Tibial artery (tissue), 4 donors: Measurements from ENCODE around the gene FAM200B.

Experiments
- DNase-seq, 2 donors: peaks; one replicate each; pipeline ENCODE4 v3.0.0-alpha.2; 2019
- H3K27ac ChIP-seq, 2 donors: fragments of 200-600 bp; sonication (generic) in 1 of 2; 1 replicate in 1 of 2; 2 replicates in 1 of 2; pipeline ENCODE4 v1.5.1; 2018 to 2019; ENCODE audit warnings: mild to moderate bottlenecking in 1 of 2
- H3K27me3 ChIP-seq, 2 donors: fragments of 200-600 bp; sonication (generic) in 1 of 2; one replicate each; pipeline versions ENCODE4 v1.5.1 to v1.6.0; 2016 to 2019
- H3K36me3 ChIP-seq, 3 donors: fragments of 200-600 bp; sonication (generic) in 2 of 3; one replicate each; pipeline ENCODE4 v1.5.1; 2016 to 2019; ENCODE audit warnings: mild to moderate bottlenecking in 2 of 3
- H3K4me1 ChIP-seq, 4 donors: fragments of 200-600 bp; sonication (generic) in 2 of 4; 1 replicate in 3 of 4; 2 replicates in 1 of 4; pipeline ENCODE4 v1.5.1; 2016 to 2019
- H3K4me3 ChIP-seq, 2 donors: fragments of 200-600 bp; sonication (generic) in 1 of 2; 1 replicate in 1 of 2; 2 replicates in 1 of 2; pipeline ENCODE4 v1.5.1; 2018 to 2019; ENCODE audit warnings: mild to moderate bottlenecking in 2 of 2
- H3K9me3 ChIP-seq, 3 donors: fragments of 200-600 bp; sonication (generic) in 1 of 3; one replicate each; pipeline ENCODE4 v1.5.1; 2016 to 2019
- intact Hi-C: fragments of 100-400 bp; cut with DNase I; formaldehyde crosslinking; loops from one replicate; pipeline ENCODE4 v1.15.0; 2023; ENCODE audit warnings: low total_unique reads
- TF ChIP-seq, protein P1 (sequence below), 2 experiments: fragments of 200-600 bp in 1 of 2; fragments of 450-650 bp in 1 of 2; IDR thresholded peaks; one replicate each; pipeline ENCODE4 v1.5.1; 2017 to 2019; ENCODE audit warnings: antibody characterized with exemption in 2 of 2, mild to moderate bottlenecking in 1 of 2, moderate library complexity in 1 of 2

FAM200B gene

DNA sequence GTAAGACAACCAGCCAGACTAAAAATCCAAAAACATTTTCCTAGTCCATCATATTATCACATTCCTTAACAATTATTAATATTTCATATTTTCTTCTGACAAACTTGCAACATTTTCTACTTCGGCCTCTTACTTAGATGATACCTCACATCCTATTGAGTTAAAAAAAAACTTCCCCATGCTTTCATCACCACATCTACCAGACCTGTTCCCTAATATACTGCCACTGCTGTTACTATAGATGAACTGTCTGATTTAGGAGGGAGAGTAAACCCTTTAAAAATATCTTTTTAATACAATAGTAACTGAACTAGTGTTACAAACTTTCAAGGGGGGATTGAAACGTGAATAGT lies 1.5 kb downstream of the FAM200B start:
- no peaks in the 10 kb centered on the region for H3K27me3 ChIP-seq
- no peaks in the 10 kb centered on the region for H3K9me3 ChIP-seq
- TF ChIP-seq, protein P1, sequence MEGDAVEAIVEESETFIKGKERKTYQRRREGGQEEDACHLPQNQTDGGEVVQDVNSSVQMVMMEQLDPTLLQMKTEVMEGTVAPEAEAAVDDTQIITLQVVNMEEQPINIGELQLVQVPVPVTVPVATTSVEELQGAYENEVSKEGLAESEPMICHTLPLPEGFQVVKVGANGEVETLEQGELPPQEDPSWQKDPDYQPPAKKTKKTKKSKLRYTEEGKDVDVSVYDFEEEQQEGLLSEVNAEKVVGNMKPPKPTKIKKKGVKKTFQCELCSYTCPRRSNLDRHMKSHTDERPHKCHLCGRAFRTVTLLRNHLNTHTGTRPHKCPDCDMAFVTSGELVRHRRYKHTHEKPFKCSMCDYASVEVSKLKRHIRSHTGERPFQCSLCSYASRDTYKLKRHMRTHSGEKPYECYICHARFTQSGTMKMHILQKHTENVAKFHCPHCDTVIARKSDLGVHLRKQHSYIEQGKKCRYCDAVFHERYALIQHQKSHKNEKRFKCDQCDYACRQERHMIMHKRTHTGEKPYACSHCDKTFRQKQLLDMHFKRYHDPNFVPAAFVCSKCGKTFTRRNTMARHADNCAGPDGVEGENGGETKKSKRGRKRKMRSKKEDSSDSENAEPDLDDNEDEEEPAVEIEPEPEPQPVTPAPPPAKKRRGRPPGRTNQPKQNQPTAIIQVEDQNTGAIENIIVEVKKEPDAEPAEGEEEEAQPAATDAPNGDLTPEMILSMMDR (IDR thresholded peaks at IDR 0.05) = no peak
- H3K27ac ChIP-seq = peak overlapping the region in 1 of 2 donors; percentile 91
- intact Hi-C loops = loop anchor here (1.0 kb wide), 1 partner anchor 9 kb away; no protein-coding TSS in a partner anchor
- no peak for DNase-seq
- peak overlapping the region in 1 of 2 donors; percentile 80 for H3K4me3 ChIP-seq
- H3K36me3 ChIP-seq = peaks cover 8 to 14% (median 14%) of the 10 kb centered on the region in 3 donors
- peaks cover 0 to 26% (median 15%) of the 10 kb centered on the region in 4 donors for H3K4me1 ChIP-seq

DNA sequence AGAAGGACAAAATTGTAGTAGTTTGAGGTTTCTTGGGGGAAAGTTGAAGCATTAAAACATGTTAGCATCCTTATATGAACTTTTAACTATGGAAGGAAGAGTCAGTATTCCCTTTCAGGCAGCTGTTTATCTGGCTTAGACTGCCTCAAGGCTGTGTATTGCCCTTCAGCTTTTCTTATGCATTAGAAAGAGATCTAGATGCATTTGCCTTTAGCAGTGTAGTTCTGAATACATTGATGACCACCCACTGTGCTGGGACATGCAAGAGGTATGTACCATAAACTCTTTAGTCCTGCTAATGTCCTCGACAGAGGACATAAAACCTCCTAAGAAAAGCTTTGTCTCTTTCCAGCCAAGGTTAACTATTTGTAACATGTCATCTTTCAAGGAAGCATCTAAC lies 2.9 kb downstream of the FAM200B start:
- Histone ChIP-seq H3K36me3 (peaks cover 14 to 19% (median 14%) of the 10 kb centered on the region in 3 donors), H3K4me3 (no peak overlapping the region), H3K4me1 (peaks cover 0 to 29% (median 16%) of the 10 kb centered on the region in 4 donors), H3K9me3 (no peaks in the 10 kb centered on the region), H3K27ac (no peak overlapping the region), H3K27me3 (no peaks in the 10 kb centered on the region)
- TF ChIP-seq, protein P1 (IDR thresholded peaks at IDR 0.05) = no peak
- DNase-seq = no peak
- intact Hi-C loops = no loop called here

DNA sequence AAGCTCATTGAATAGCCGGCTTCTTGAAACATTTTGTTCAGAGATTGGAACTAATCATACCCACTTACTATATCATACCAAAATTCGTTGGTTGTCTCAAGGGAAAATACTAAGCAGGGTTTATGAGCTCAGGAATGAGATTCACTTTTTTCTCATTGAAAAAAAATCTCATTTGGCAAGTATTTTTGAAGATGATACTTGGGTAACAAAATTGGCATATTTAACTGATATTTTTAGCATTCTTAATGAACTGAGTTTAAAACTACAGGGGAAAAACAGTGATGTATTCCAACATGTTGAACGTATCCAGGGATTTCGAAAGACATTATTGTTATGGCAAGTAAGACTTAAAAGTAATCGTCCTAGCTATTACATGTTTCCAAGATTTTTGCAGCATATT lies 6.4 kb downstream of the FAM200B start:
- Histone ChIP-seq H3K4me1 (peaks cover 0 to 40% (median 9%) of the 10 kb centered on the region in 4 donors), H3K4me3 (no peak overlapping the region), H3K9me3 (no peaks in the 10 kb centered on the region), H3K27ac (no peak overlapping the region), H3K36me3 (peaks cover 14 to 20% (median 14%) of the 10 kb centered on the region in 3 donors), H3K27me3 (no peaks in the 10 kb centered on the region)
- intact Hi-C loops = no loop called here
- DNase-seq = no peak
- TF ChIP-seq, protein P1 (IDR thresholded peaks at IDR 0.05) = no peak

- peaks cover 0 to 27% (median 6%) of the 10 kb centered on the region in 4 donors for H3K4me1 ChIP-seq
- no peak overlapping the region for H3K27ac ChIP-seq
- TF ChIP-seq, protein P1 (IDR thresholded peaks at IDR 0.05) = no peak
- no peak overlapping the region for H3K4me3 ChIP-seq
- peaks cover 14 to 20% (median 14%) of the 10 kb centered on the region in 3 donors for H3K36me3 ChIP-seq
- no peak for DNase-seq
- intact Hi-C loops = no loop called here
- no peaks in the 10 kb centered on the region for H3K9me3 ChIP-seq
- H3K27me3 ChIP-seq = no peaks in the 10 kb centered on the region
Measured at GRCh38 chr4:15689540-15689939, 7.9 kb downstream of the FAM200B start.

DNA sequence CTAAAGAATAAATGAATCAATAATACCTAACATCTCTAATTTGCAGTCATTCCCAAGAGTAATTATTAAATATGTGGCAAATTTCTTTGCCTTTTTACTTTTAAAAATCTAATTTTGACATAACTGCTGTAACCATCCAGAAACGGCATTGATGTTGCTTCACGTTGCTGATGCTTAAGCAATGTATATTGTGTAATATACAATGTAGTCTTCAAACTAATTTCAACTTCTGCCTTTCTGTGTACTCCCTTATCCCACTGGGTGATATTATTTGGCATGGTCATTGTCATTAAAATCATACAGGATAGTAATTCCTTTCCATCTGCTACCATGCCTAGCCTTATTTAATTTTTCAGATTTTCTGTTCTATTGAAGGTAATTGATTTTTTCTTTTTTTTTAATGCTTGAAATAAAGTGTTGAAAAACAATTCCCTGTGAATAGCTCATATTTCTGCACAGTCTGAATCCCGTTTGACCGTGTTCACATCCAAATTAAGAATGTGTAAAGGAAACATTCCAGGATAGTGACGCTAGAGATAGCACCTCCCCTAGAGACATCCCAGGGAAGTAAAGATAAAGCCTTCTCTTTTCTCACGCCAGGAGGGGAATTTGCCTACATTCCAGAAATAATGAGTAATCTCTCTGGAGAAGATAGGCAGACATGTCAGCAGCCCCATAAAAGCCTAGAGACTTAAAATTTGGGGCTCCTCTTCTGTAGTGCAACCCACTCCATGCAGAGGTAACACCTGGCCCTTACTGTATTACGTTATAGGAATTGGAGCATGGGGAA lies 8.6 kb downstream of the FAM200B start:
- Histone ChIP-seq H3K4me3 (no peak overlapping the region), H3K36me3 (peaks cover 14 to 20% (median 14%) of the 10 kb centered on the region in 3 donors), H3K4me1 (peaks cover 0 to 26% (median 2%) of the 10 kb centered on the region in 4 donors), H3K27ac (no peak overlapping the region), H3K9me3 (no peaks in the 10 kb centered on the region), H3K27me3 (no peaks in the 10 kb centered on the region)
- DNase-seq = no peak
- TF ChIP-seq, protein P1 (IDR thresholded peaks at IDR 0.05) = no peak
- intact Hi-C loops = no loop called here
